ENCODE results near the gene MAOB. TPM values are rescaled to one million over a fixed set of nuclear protein-coding genes. Genes with fewer than 3 reads are reported as not detected.
A peak's percentile ranks its signal among the peaks of the same experiment; 100 is the strongest.
"Not testable (repeated sequence)": the region's sequence is repeated elsewhere in the genome, so short reads cannot be mapped to it uniquely, and the experiment has no call there.

The MAOB gene
- total RNA-seq, 6 donors from 2014 or later: 1.0 to 34.1 (median 13.0) TPM

DNA sequence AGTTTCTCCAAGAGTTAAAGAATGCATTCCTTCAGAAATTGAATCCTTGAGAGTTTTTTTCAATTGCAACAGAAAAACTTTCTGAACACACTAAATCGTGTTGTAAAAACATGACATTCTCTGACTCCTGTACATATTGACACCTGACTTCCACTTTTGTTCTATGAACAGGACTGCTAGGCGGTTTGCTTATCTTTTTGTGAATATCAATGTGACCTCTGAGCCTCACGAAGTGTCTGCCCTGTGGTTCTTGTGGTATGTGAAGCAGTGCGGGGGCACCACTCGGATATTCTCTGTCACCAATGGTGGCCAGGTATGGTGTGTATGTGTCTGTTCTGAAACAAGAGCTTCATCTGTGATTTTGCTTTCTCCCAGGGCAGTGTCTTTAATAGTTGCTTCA is 154.2 kb downstream of the MAOB start:
- no peak for DNase-seq
- Histone ChIP-seq H3K27me3 (no peaks in the 10 kb centered on the region), H3K9me3 (no peaks in the 10 kb centered on the region), H3K27ac (no peak overlapping the region), H3K36me3 (peaks cover 0 to 24% (median 0%) of the 10 kb centered on the region in 4 donors), H3K4me3 (no peak overlapping the region), H3K4me1 (peaks cover 0 to 4% (median 0%) of the 10 kb centered on the region in 4 donors)
- 48 to 65% methylated on average over 5 of the region's 5 CpGs for WGBS, 2 donors
- no peak for ATAC-seq (ENCODE audit: low FRiP score in 2 of 2)
- TF ChIP-seq POLR2AphosphoS5 (IDR thresholded peaks at IDR 0.05): no peak
- TF ChIP-seq POLR2A (IDR thresholded peaks at IDR 0.05): no peak
- TF ChIP-seq EP300 (IDR thresholded peaks at IDR 0.05): no peak
- TF ChIP-seq, protein P1, sequence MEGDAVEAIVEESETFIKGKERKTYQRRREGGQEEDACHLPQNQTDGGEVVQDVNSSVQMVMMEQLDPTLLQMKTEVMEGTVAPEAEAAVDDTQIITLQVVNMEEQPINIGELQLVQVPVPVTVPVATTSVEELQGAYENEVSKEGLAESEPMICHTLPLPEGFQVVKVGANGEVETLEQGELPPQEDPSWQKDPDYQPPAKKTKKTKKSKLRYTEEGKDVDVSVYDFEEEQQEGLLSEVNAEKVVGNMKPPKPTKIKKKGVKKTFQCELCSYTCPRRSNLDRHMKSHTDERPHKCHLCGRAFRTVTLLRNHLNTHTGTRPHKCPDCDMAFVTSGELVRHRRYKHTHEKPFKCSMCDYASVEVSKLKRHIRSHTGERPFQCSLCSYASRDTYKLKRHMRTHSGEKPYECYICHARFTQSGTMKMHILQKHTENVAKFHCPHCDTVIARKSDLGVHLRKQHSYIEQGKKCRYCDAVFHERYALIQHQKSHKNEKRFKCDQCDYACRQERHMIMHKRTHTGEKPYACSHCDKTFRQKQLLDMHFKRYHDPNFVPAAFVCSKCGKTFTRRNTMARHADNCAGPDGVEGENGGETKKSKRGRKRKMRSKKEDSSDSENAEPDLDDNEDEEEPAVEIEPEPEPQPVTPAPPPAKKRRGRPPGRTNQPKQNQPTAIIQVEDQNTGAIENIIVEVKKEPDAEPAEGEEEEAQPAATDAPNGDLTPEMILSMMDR (IDR thresholded peaks at IDR 0.05): no peak

DNA sequence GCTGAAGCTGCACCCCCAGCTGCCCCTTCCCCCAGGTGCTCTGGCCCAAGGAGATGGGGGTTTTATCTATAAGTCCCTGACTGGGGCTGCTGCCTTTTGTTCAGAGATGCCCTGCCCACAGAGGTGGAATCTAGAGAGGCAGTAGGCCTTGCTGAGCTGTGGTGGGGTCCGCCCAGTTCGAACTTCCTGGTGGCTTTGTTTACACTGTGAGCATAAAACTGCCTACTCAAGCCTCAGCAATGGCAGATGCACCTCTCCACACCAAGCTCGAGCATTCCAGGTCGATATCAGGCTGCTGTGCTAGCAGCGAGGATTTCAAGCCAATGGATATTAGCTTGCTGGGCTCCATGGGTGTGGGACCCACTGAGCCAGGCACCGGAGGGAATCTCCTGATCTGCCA is 155.0 kb downstream of the MAOB start:
- H3K36me3 ChIP-seq: peaks cover 0 to 17% (median 0%) of the 10 kb centered on the region in 4 donors
- DNase-seq: not testable (repeated sequence)

DNA sequence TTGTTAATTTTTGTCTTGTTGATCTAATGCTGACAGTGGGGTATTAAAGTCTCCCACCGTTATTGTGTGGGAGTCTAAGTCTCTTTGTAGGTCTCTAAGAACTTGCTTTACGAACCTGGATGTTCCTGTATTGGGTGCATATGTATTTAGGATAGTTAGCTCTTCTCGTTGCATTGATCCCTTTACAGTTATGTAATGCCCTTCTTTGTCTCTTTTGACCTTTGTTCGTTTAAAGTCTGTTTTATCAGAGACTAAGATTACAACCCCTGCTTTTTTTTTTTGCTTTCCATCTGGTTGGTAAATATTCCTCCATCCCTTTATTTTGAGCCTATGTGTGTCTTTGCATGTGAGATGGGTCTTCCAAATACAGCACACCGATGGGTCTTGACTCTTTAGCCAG is 157.0 kb downstream of the MAOB start:
- H3K9me3 ChIP-seq: peaks cover 0 to 12% (median 0%) of the 10 kb centered on the region in 4 donors
- not testable (repeated sequence) for H3K27ac ChIP-seq; H3K4me1 ChIP-seq; H3K27me3 ChIP-seq; H3K36me3 ChIP-seq; DNase-seq; H3K4me3 ChIP-seq; ATAC-seq (ENCODE audit: low FRiP score in 2 of 2)
- 72 to 77% methylated on average over 5 of the region's 5 CpGs for WGBS, 2 donors

More for the DNA sequence above, 155.0 kb downstream of the MAOB start:
- not testable (repeated sequence) for H3K4me1 ChIP-seq; H3K27ac ChIP-seq; ATAC-seq (ENCODE audit: low FRiP score in 2 of 2); H3K4me3 ChIP-seq; H3K27me3 ChIP-seq; H3K9me3 ChIP-seq
- 74% methylated on average over 6 of the region's 6 CpGs; no CpG with 5 or more reads in 1 of the 2 donors for WGBS, 2 donors

DNA sequence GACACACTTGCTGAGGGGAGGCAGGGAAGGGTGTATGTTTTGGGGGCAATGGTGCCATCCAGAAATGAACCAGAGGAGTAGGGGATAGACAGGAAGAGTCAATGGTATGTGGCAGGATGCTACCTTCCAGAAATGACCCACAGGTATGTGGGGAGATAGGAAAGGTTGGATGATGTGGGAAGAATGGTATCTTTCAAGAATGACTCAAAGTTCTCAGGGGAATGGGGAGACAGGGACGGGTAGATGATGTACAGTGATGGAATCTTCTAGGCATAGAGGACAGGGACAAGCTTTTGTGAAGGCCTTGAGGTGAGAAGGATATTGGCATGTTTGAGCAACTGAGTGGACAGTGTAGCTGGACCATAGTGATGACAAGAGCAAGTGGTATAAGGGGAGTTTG is 161.3 kb downstream of the MAOB start:
- Histone ChIP-seq H3K27me3 (no peaks in the 10 kb centered on the region), H3K36me3 (peaks cover 0 to 6% (median 0%) of the 10 kb centered on the region in 4 donors), H3K27ac (no peak overlapping the region), H3K9me3 (peaks cover 0 to 26% (median 0%) of the 10 kb centered on the region in 4 donors), H3K4me1 (no peaks in the 10 kb centered on the region), H3K4me3 (no peak overlapping the region)
- 55 to 100% methylated on average over 1 of the region's 1 CpG for WGBS, 2 donors
- ATAC-seq (ENCODE audit: low FRiP score in 2 of 2): no peak
- no peak for DNase-seq
- no peak for TF ChIP-seq POLR2AphosphoS5 (IDR thresholded peaks at IDR 0.05)
- no peak for TF ChIP-seq EP300 (IDR thresholded peaks at IDR 0.05)
- no peak for TF ChIP-seq POLR2A (IDR thresholded peaks at IDR 0.05)
- TF ChIP-seq, protein P1 (IDR thresholded peaks at IDR 0.05): no peak

DNA sequence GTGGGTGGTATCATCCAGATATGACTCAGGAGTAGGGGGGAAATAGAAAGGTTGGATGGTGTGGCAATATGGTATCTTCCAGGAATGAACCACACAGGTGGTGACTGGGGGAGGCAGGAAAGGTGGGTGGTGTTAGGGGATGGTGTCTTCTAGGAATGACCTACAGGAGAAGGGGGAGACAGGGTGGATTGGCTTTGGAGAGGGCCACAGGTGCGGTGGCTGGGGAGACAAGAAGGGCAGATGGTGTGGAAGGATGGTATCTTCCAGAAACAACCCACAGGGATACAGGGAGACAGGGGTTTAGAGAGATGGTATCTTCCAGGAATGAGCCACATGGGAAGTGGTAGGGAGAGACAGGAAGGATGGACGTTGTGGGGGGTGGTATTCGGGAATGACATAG is 162.2 kb downstream of the MAOB start:
- Histone ChIP-seq H3K27ac (no peak overlapping the region), H3K4me3 (no peak overlapping the region), H3K36me3 (peaks cover 0 to 12% (median 0%) of the 10 kb centered on the region in 4 donors), H3K4me1 (no peaks in the 10 kb centered on the region), H3K9me3 (peaks cover 0 to 26% (median 0%) of the 10 kb centered on the region in 4 donors), H3K27me3 (no peaks in the 10 kb centered on the region)
- ATAC-seq (ENCODE audit: low FRiP score in 2 of 2) (peak in 1 of 2 donors; percentile 32), DNase-seq (no peak)
- TF ChIP-seq EP300 (IDR thresholded peaks at IDR 0.05) (no peak), POLR2A (IDR thresholded peaks at IDR 0.05) (no peak), POLR2AphosphoS5 (IDR thresholded peaks at IDR 0.05) (no peak)
- WGBS, 2 donors: 69 to 77% methylated on average over 3 of the region's 3 CpGs

DNA sequence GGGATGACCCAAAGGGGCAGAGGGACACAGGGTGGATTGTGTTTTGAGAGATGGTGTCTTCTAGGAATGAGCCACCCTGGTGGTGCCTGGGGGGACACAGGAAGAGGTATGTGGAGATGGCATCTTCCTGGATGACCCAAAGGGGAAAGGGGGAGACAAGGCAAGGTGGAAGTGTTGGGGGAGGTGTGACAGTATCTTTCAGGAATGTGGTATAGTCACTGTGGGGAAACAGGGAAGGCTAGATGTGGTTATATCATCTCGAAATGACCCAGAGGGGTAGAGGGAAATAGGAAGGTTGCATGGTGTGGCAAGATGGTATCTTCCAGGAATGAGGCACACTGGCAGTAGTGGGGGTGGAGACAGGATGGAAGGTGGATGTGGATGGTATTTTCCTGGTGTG is 163.3 kb downstream of the MAOB start:
- no peak for TF ChIP-seq EP300 (IDR thresholded peaks at IDR 0.05)
- TF ChIP-seq, protein P1 (IDR thresholded peaks at IDR 0.05): no peak
- TF ChIP-seq POLR2AphosphoS5 (IDR thresholded peaks at IDR 0.05): no peak
- no peak for TF ChIP-seq POLR2A (IDR thresholded peaks at IDR 0.05)
- no peaks in the 10 kb centered on the region for H3K4me1 ChIP-seq
- peaks cover 0 to 15% (median 0%) of the 10 kb centered on the region in 4 donors for H3K36me3 ChIP-seq
- H3K27ac ChIP-seq: no peak overlapping the region
- ATAC-seq (ENCODE audit: low FRiP score in 2 of 2): no peak
- WGBS, 2 donors: 55 to 88% methylated on average over 1 of the region's 1 CpG
- DNase-seq: no peak
- H3K9me3 ChIP-seq: peaks cover 0 to 26% (median 0%) of the 10 kb centered on the region in 4 donors
- H3K27me3 ChIP-seq: no peaks in the 10 kb centered on the region
- no peak overlapping the region for H3K4me3 ChIP-seq

Data from upper lobe of left lung (tissue), 6 donors.